ENCODE measurements around the gene CKMT1A. TPM values are rescaled to one million over a fixed set of nuclear protein-coding genes. Genes with fewer than 3 reads are reported as not detected.
"Not testable (repeated sequence)": the region's sequence is repeated elsewhere in the genome, so short reads cannot be mapped to it uniquely, and the experiment has no call there.

The CKMT1A gene
- total RNA-seq, 1 experiment from 2014 or later: 14.9 TPM

- H3K27me3 ChIP-seq (ENCODE audit: control insufficient read depth, insufficient read depth, low read length): no peaks in the 10 kb centered on the region
Measured at GRCh38 chr15:43723151-43723550, 29.5 kb downstream of the CKMT1A start.

GRCh38 chr15:43726306-43726705 lies 32.6 kb downstream of the CKMT1A start:
- H3K27me3 ChIP-seq (ENCODE audit: control insufficient read depth, insufficient read depth, low read length); DNase-seq; H3K4me3 ChIP-seq (ENCODE audit: insufficient read depth, low read depth, low read length); H3K36me3 ChIP-seq (replicated peaks; ENCODE audit: control insufficient read depth, insufficient read depth, low read length): not testable (repeated sequence)

More at GRCh38 chr15:43723151-43723550, 29.5 kb downstream of the CKMT1A start:
- Histone ChIP-seq H3K4me3 (ENCODE audit: insufficient read depth, low read depth, low read length) (no peak overlapping the region), H3K36me3 (replicated peaks; ENCODE audit: control insufficient read depth, insufficient read depth, low read length) (no peaks in the 10 kb centered on the region)
- no peak for DNase-seq

GRCh38 chr15:43728053-43728725 lies 34.5 kb downstream of the CKMT1A start:
- H3K4me3 ChIP-seq (ENCODE audit: insufficient read depth, low read depth, low read length); H3K36me3 ChIP-seq (replicated peaks; ENCODE audit: control insufficient read depth, insufficient read depth, low read length); H3K27me3 ChIP-seq (ENCODE audit: control insufficient read depth, insufficient read depth, low read length); DNase-seq: not testable (repeated sequence)

GRCh38 chr15:43735416-43735815 lies 41.8 kb downstream of the CKMT1A start:
- no peak overlapping the region for H3K4me3 ChIP-seq (ENCODE audit: insufficient read depth, low read depth, low read length)
- DNase-seq: no peak
- no peaks in the 10 kb centered on the region for H3K36me3 ChIP-seq (replicated peaks; ENCODE audit: control insufficient read depth, insufficient read depth, low read length)
- H3K27me3 ChIP-seq (ENCODE audit: control insufficient read depth, insufficient read depth, low read length): no peaks in the 10 kb centered on the region

- DNase-seq: peak; percentile 98
- peak within 1 kb of the TSS; percentile 74 for H3K4me3 ChIP-seq (ENCODE audit: insufficient read depth, low read depth, low read length)
- H3K27me3 ChIP-seq (ENCODE audit: control insufficient read depth, insufficient read depth, low read length); H3K36me3 ChIP-seq (replicated peaks; ENCODE audit: control insufficient read depth, insufficient read depth, low read length): not testable (repeated sequence)
Measured at GRCh38 chr15:43746245-43746902, 52.7 kb downstream of the CKMT1A start, which contains the start of gene PDIA3. TSS of gene PDIA3 (plus strand) at chr15:43746438. CDS start at chr15:43746540, 102 bp downstream.

- H3K27me3 ChIP-seq (ENCODE audit: control insufficient read depth, insufficient read depth, low read length); H3K36me3 ChIP-seq (replicated peaks; ENCODE audit: control insufficient read depth, insufficient read depth, low read length); DNase-seq: not testable (repeated sequence)
- peak overlapping the region; percentile 74 for H3K4me3 ChIP-seq (ENCODE audit: insufficient read depth, low read depth, low read length)
Measured at GRCh38 chr15:43746903-43747309, 53.2 kb downstream of the CKMT1A start.

- Histone ChIP-seq H3K27me3 (ENCODE audit: control insufficient read depth, insufficient read depth, low read length) (no peaks in the 10 kb centered on the region), H3K36me3 (replicated peaks; ENCODE audit: control insufficient read depth, insufficient read depth, low read length) (no peaks in the 10 kb centered on the region; the same call in none of the 2 replicates), H3K4me3 (ENCODE audit: insufficient read depth, low read depth, low read length) (no peak overlapping the region)
- DNase-seq: no peak
Measured at GRCh38 chr15:43748376-43748775, 54.7 kb downstream of the CKMT1A start.

Other genes starting within 250 kb of the CKMT1A start
- 36.6 and 43.5 TPM in 2 replicates for gene TP53BP1, start 200.7 kb upstream of the CKMT1A start, total RNA-seq (2014; rRNA removed; shearing (Covaris generic))
- gene MAP1A, start 176.3 kb upstream of the CKMT1A start, total RNA-seq (2014; rRNA removed; shearing (Covaris generic)): 0.67 and 1.8 TPM in 2 replicates
- 10.5 and 11.7 TPM in 2 replicates for gene PPIP5K1, start 103.7 kb upstream of the CKMT1A start, total RNA-seq (2014; rRNA removed; shearing (Covaris generic))
- 18.4 and 24.2 TPM in 2 replicates for gene CKMT1B, start 99.8 kb upstream of the CKMT1A start, total RNA-seq (2014; rRNA removed; shearing (Covaris generic))
- gene STRC, start 75.1 kb upstream of the CKMT1A start, total RNA-seq (2014; rRNA removed; shearing (Covaris generic)): 0.03 and 0.55 TPM in 2 replicates
- gene CATSPER2, start 45.0 kb upstream of the CKMT1A start, total RNA-seq (2014; rRNA removed; shearing (Covaris generic)): 0.41 and 0.94 TPM in 2 replicates
- 197 and 224 TPM in 2 replicates for gene PDIA3, start 52.6 kb downstream of the CKMT1A start, total RNA-seq (2014; rRNA removed; shearing (Covaris generic))
- 14.7 and 17.6 TPM in 2 replicates for gene ELL3, start 83.1 kb downstream of the CKMT1A start, total RNA-seq (2014; rRNA removed; shearing (Covaris generic))
- gene SERF2, start 98.5 kb downstream of the CKMT1A start, total RNA-seq (2014; rRNA removed; shearing (Covaris generic)): 372 and 456 TPM in 2 replicates
- 0.22 and 0.38 TPM in 2 replicates for gene SERINC4, start 106.4 kb downstream of the CKMT1A start, total RNA-seq (2014; rRNA removed; shearing (Covaris generic))
- 6.3 and 8.6 TPM in 2 replicates for gene HYPK, start 106.7 kb downstream of the CKMT1A start, total RNA-seq (2014; rRNA removed; shearing (Covaris generic))
- 25.3 and 29.8 TPM in 2 replicates for gene MFAP1, start 130.8 kb downstream of the CKMT1A start, total RNA-seq (2014; rRNA removed; shearing (Covaris generic))
- 19.3 and 21.3 TPM in 2 replicates for gene WDR76, start 133.1 kb downstream of the CKMT1A start, total RNA-seq (2014; rRNA removed; shearing (Covaris generic))